ENCODE results near the gene GNGT1.
"Not testable (repeated sequence)": the region's sequence is repeated elsewhere in the genome, so short reads cannot be mapped to it uniquely, and the experiment has no call there.

Gene GNGT1

DNA sequence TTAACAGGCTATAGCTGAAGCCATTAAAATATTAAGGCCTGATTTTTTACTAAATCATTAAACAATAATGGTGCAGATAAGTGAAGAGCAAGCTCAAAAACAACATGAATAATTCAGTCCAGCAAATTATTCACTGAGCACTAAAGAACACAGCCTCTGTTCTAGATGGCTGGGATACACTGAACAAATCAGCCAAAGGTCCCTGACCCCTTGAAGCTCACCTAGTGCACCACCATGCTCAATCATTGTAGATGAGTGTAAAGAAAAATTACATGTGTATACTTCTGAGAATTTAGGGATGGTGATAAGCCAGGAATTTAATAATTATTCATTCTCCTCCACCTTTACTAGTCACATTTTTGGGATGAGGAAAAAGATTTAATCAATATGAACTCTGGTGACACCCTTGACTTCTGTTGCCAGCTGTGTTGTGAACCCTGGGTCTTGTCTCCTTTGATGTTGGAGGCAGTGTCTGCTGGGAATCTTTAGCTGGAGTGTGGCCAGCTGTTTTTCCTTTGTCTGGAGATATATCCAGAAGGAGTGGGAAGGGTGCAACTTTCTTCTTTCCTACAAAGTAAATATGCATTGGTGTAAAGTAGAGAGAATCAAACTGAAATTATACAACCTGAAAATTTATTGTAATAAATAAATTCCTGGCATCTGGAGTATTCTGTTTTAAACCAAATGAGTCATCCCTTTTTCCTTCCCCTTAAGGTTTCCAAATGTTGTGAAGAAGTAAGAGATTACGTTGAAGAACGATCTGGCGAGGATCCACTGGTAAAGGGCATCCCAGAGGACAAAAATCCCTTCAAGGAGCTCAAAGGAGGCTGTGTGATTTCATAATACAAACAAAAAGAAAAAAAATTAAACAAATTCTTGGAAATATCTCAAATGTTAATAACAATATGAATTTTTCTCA lies 4.0 kb downstream of the GNGT1 start:
- no peak for DNase-seq

DNA sequence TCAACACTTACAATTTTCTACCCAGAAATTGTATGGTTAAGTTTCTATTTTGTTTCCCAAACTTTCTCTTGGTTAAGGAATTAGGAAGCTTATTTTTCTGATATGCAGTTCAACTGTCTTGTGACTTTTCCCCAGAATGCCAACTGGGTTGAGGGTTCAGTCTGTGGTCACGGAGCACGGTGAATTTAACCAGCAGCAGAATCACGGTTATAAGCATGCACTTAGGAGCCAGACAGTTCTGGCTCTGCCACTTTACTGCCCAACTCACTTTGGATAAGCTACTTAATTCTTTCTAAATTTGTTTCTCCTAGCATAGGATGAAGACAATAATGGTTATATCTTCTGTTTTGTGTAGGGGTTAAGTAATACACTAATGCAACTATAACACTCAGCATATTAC lies 4.9 kb downstream of the GNGT1 start:
- not testable (repeated sequence) for DNase-seq

- not testable (repeated sequence) for DNase-seq
Observed at GRCh38 chr7:93911661-93912060, 5.3 kb downstream of the GNGT1 start.

GRCh38 chr7:93913197-93913596 lies 6.8 kb downstream of the GNGT1 start:
- DNase-seq, result no peak

DNA sequence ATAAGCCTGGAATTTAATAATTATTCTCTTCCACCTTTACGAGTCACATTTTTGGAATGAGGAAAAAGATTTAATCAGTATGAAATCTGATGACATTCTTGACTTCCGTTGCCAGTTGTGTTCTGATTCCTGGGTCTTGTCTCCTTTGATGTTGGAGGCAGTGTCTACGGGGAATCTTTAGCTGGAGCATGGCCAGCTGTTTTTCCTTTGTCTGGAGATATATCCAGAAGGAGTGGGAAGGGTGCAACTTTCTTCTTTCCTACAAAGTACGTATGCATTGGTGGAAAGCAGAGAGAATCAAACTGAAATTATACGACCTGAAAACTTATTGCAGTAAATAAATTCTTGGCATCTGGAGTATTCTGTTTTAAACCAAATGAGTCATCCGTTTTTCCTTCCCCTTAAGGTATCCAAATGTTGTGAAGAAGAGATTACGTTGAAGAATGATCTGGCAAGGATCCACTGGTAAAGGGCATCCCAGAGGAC lies 8.3 kb downstream of the GNGT1 start:
- DNase-seq, result no peak

- not testable (repeated sequence) for DNase-seq
Observed at GRCh38 chr7:93915206-93915842, 9.0 kb downstream of the GNGT1 start.

DNA sequence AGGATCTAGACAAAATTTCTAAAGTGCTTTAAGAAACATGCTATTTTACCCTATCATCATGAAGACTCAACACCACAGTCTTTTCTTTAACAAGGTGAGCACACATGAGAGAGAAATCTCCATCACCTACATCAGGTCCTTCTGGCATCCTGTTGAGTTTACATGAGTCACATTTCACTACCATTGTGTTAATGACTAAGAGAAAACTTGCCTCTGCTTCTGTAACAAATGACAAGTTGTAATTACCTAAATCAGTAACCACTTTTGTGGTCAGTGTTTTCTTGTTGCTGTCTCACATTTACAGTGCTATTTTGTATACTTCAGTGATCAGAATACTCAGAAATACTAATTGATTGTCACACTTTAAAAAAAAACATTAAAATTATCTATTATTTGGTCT lies 9.5 kb downstream of the GNGT1 start:
- DNase-seq, result not testable (repeated sequence)

GRCh38 chr7:93916315-93916714 lies 9.9 kb downstream of the GNGT1 start:
- DNase-seq, result not testable (repeated sequence)

DNA sequence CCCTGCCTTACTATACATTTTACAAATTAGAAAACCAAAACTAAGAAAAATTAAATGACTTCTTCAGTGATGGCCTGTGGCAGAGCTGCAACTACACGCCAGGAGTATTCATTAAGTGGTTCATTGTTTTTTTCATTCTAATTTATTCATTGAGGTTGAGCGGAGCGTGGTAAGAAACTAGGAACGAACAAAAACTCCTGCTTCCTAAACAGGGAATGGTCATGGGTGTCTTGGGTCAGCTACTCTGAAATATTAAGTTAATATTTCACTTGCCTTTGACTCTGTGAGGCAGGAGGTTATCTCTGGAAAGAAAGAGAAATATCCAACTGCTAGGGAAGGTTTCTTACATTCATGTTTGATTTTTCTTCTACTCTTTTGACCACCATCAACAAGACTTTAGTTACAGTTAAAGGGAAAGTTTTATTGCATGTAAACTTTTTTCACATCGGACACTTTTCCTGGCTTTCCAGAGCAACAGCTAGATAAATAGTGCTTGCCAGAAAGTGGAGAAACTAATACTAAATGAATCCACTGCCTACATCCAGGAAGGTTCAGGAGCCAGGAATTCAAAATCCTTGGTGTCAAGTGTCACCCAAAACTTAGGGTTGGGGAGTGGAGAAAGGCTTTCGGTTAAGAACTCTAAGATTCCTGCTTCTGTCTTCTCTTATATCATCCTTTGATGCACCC lies 14.3 kb downstream of the GNGT1 start:
- DNase-seq, result no peak

DNA sequence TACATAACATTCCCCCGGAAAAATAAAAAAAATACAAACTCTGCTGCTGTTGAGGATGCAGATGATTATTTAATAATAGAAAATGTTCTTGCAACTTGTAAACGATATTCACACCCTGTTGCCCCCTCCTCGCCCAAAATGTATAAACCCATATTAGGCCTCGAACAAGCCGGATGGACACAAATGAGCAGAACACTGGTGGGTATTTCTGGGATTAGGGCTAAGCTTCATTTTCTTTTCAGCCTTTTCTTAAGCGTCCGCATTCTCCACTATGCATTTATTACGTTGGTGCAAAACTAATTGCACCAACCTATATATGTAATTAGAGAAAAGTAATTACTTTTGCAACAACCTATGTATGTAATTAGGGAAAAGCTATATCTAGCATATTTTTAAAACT lies 14.8 kb downstream of the GNGT1 start:
- no peak for DNase-seq

DNA sequence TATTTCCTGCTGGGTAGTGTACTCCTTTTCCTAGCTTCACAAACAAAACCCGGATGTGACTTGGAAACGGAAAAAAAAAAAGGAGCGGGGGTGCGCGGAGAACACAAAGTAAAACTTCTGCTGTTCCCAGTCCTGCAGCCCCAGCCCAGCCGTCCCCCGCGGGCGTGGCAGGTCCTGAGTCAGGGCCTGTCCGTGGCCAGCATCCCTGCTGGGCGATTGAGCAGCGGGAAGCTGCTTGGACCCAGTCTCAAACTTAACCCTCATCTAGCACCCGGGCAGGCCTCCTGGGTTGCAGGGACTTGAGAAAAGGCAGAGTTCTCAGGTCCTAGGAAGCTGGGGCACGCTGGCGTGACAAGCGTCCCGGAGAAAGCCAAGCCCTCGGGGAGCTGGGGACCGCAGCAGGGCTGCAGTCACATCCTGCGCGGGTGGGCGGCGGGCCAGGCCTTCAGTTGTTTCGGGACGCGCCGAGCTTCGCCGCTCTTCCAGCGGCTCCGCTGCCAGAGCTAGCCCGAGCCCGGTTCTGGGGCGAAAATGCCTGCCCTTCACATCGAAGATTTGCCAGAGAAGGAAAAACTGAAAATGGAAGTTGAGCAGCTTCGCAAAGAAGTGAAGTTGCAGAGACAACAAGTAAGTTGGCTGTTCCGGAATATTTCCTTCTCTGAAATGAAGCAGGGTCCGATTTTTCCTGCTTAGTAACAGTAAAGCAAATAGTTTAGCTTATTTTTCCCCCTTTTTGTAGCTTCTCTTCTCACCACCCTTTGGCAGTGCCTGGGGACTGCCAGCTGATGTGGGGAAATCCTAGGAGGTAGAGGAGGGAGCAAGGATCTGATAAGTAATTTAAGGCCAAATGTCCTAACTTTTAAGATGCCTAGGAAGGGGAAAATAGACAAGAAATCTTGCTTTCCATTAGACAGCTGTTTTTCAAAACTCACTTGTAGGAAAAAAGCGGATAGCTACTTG lies 15.5 kb downstream of the GNGT1 start, which contains the start of gene GNG11:
Gene GNG11, plus strand, starts transcription at position 129 of the 960 bp plus-strand sequence. Its CDS starts 403 bp downstream, at position 532.
- DNase-seq, result no peak

GRCh38 chr7:93923296-93923695 lies 16.9 kb downstream of the GNGT1 start:
- no peak for DNase-seq

GRCh38 chr7:93923942-93924341 lies 17.6 kb downstream of the GNGT1 start:
- no peak for DNase-seq

DNA sequence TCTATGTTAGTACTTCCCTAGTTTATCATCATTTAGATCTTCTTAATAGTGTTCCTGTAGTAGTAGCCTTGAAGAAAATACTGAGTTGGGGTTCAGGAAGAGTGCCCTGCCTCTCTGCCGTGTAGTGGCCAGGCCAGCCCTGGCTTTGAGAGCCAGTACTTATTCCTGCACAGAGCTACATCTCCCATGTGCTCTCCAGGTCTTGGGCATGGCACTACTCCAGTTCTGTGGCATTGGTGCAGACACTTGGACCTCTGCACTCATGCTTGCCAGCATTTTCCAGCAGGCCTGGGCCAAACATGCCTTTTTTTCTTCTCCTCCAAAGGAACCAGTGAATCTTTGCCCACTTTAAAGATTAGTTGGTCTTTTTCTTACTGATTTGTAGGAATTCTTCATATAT lies 20.4 kb downstream of the GNGT1 start:
- DNase-seq, result no peak

DNA sequence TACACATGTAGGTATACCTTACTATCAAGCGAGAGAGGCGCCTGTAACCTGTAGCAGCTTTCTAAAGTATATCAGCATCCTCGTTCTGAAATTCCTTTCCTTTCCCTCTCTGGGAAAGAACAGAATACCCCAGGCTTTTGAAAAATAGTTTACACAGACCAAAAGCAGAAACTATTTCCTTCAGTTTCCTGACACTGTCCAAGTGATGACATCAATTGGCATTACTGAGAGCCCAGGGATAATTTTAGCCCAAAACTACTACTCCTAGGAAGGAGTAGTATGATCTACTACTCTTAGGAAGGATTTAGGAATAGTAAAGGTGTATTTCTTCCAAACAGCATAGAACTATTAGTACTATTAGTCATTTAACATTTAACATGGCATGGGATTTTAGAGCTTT lies 21.2 kb downstream of the GNGT1 start:
- DNase-seq, result no peak

- no peak for DNase-seq
Observed at GRCh38 chr7:93931655-93932054, 25.3 kb downstream of the GNGT1 start.

DNA sequence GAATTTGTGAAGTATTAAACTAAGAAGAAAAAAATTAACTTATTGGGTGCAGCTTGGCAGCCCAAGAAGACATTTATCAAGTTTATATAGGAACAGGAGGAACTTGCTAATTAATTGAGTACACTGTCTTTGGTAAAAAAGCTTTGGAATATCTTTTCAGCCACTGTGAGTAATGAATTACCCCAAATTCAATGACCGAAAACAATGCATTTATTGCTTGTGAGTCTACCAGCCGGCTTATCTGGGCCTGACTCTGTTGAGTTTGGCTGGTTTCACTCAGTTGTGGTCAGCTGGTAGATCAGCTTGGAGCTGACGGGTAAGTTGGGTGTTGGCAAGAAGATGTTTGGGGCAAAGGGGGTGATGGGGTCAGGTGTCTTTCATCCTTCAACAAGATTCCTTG lies 26.8 kb downstream of the GNGT1 start:
- DNase-seq, result no peak

DNA sequence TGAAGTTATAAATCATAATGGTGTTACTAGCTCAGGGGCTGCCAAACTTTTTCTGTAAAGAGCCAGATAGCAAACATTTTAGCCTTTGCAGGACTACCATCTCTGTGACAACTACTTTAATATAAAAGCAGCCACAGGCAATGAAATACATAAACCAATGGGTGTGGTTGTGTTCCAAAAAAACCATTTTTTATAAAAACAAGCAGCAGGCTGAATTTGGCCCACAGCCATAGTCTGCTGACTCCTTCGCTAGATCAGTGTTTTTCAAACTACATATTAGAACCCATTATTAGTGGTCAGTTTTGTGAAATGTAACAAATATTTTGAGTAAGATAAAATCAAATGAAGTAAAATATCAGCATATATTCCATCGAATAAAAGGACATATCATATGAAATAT lies 28.7 kb downstream of the GNGT1 start:
- DNase-seq, result no peak

- DNase-seq, result no peak
Observed at GRCh38 chr7:93937818-93938217, 31.5 kb downstream of the GNGT1 start.

DNA sequence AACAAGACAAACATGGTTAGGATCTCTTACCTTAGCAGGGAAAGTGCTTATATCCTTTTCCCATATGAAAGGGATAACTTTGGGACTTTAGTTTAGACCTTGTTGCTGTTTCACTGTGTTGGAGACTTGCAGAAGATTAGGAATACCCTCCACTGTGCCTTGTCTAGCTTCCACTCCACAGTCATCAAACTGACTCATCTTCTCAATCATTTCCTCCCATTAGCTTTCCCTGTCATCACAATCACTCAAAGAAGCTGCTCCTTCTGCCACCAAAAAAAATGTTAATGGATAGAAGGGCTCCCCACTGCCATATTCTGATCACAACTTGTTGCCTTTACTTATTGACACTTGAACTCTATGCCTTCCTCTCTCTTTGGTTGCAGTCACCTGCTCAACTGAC lies 31.9 kb downstream of the GNGT1 start:
- DNase-seq, result no peak

DNA sequence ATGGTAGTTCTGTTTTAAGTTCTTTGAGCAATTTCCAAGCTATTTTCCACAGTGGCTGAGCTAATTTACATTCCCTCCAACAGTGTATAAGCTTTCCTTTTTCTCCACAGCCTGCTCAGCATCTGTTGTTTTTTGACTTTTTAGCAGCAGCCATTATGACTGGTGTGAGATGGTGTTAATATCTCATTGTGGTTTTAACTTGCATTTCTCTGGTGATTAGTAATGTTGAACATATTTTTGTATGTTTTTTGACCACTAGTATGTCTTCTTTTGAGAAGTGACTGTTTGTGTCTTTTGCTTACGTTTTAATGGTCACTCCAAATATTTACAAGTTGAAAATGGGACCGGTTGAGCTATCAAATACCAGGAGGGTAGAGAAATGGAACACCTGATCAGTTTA lies 35.6 kb downstream of the GNGT1 start:
- no peak for DNase-seq

- DNase-seq, result no peak
Observed at GRCh38 chr7:93943816-93944540, 37.6 kb downstream of the GNGT1 start.
